Hepatocyte (in vitro differentiated cells): ENCODE data around the gene STX12. TPM values are rescaled to one million over a fixed set of nuclear protein-coding genes. Genes with fewer than 3 reads are reported as not detected.
"Not testable (repeated sequence)": the region's sequence is repeated elsewhere in the genome, so short reads cannot be mapped to it uniquely, and the experiment has no call there.

Experiments
- DNase-seq: peaks from one replicate; pipeline ENCODE4 v3.0.0-alpha.2; 2016; ENCODE audit warnings: low spot score
- H2AFZ ChIP-seq: fragments of 200-600 bp; sonication (generic); 2 replicates; pipeline ENCODE4 v1.6.0; 2016; ENCODE audit warnings: antibody characterized with exemption, mild to moderate bottlenecking
- H3K27ac ChIP-seq: fragments of 200-600 bp; sonication (generic); 2 replicates; pipeline ENCODE4 v1.5.1; 2016; ENCODE audit warnings: mild to moderate bottlenecking
- H3K27me3 ChIP-seq: fragments of 200-600 bp; sonication (generic); 2 replicates; pipeline ENCODE4 v1.6.1; 2016
- H3K36me3 ChIP-seq: fragments of 200-600 bp; sonication (generic); replicated peaks from 2 replicates; pipeline ENCODE4 v1.5.1; 2016; ENCODE audit warnings: low read depth; ENCODE audit not compliant: insufficient read depth
- H3K4me1 ChIP-seq: fragments of 200-600 bp; sonication (generic); 2 replicates; pipeline ENCODE4 v1.5.1; 2016; ENCODE audit warnings: mild to moderate bottlenecking, moderate library complexity; ENCODE audit not compliant: insufficient read depth
- H3K4me2 ChIP-seq: fragments of 200-600 bp; sonication (generic); 2 replicates; pipeline ENCODE4 v1.6.0; 2016
- H3K4me3 ChIP-seq: fragments of 200-600 bp; sonication (generic); 2 replicates; pipeline ENCODE4 v1.5.1; 2016; ENCODE audit warnings: mild to moderate bottlenecking
- H3K79me2 ChIP-seq: fragments of 200-600 bp; sonication (generic); 2 replicates; pipeline ENCODE4 v1.6.0; 2017; ENCODE audit warnings: mild to moderate bottlenecking
- H3K9me2 ChIP-seq: fragments of 200-600 bp; sonication (generic); replicated peaks from 2 replicates; pipeline ENCODE4 v1.6.0; 2017; ENCODE audit warnings: mild to moderate bottlenecking; ENCODE audit not compliant: insufficient read depth
- H3K9me3 ChIP-seq: fragments of 200-600 bp; sonication (generic); 2 replicates; pipeline ENCODE4 v1.5.1; 2016; ENCODE audit warnings: low read depth, mild to moderate bottlenecking
- H4K20me1 ChIP-seq: fragments of 200-600 bp; sonication (generic); 2 replicates; pipeline ENCODE4 v1.6.0; 2016; ENCODE audit warnings: mild to moderate bottlenecking; ENCODE audit not compliant: insufficient read depth, poor library complexity, severe bottlenecking
- CTCF ChIP-seq: fragments of 200-600 bp; sonication (generic); IDR thresholded peaks from 2 replicates; pipeline ENCODE4 v1.5.1; 2016; ENCODE audit warnings: antibody characterized with exemption, mild to moderate bottlenecking; ENCODE audit not compliant: poor library complexity
- EZH2 ChIP-seq: fragments of 200-600 bp; sonication (generic); IDR thresholded peaks from 2 replicates; pipeline ENCODE4 v1.6.1; 2016; ENCODE audit warnings: antibody characterized with exemption, mild to moderate bottlenecking, borderline replicate concordance
- EZH2phosphoT487 ChIP-seq: fragments of 200-600 bp; sonication (generic); IDR thresholded peaks from one replicate; pipeline ENCODE4 v1.6.1; 2018; ENCODE audit warnings: antibody characterized with exemption, mild to moderate bottlenecking, low read depth, moderate library complexity; ENCODE audit not compliant: unreplicated experiment, severe bottlenecking
- WGBS: methylation state at CpG from one replicate; pipeline ENCODE4 v1.1.6; 2016; ENCODE audit warnings: low lambda C conversion rate; ENCODE audit errors: missing lambda C conversion rate; 5-methylcytosine and 5-hydroxymethylcytosine counted together
- polyA plus RNA-seq: library from polyadenylated mRNA; unstranded; fragments of >200 nt; fragmentation: Nextera tagmentation; extraction: Ambion mirVana; gene quantifications from 2 replicates; pipeline ENCODE4 v1.2.1, GENCODE V29; 2016
- total RNA-seq: library from RNA; depleted of rRNA; stranded (reverse); fragments of >200 nt; gene quantifications from 2 replicates; pipeline ENCODE4 v1.2.3, GENCODE V29; 2014

The STX12 gene
- total and polyA plus RNA-seq, 2 experiments from 2014 or later: 55.0 to 84.0 TPM

- peak; percentile 65 for DNase-seq
- H3K79me2 ChIP-seq: peaks cover 75% of the 10 kb centered on the region
These were observed 12.9 kb downstream of the STX12 start for GRCh38 chr1:27785781-27786455.

GRCh38 chr1:27787895-27788294 is 14.9 kb downstream of the STX12 start:
- H3K27me3 ChIP-seq: no peaks in the 10 kb centered on the region
- TF ChIP-seq EZH2phosphoT487 (no peak), CTCF (no peak), EZH2 (no peak)
- H2AFZ ChIP-seq: no peak overlapping the region
- no peaks in the 10 kb centered on the region for H3K36me3 ChIP-seq
- no peak overlapping the region for H3K4me2 ChIP-seq
- H3K27ac ChIP-seq: peak overlapping the region; percentile 89
- peak; percentile 37 for DNase-seq
- no peak overlapping the region for H3K4me3 ChIP-seq
- H3K79me2 ChIP-seq: peaks cover 55% of the 10 kb centered on the region
- H3K9me3 ChIP-seq: no peaks in the 10 kb centered on the region
- peaks cover 3% of the 10 kb centered on the region for H4K20me1 ChIP-seq
- H3K9me2 ChIP-seq: no peaks in the 10 kb centered on the region
- H3K4me1 ChIP-seq: peaks cover 29% of the 10 kb centered on the region

More at GRCh38 chr1:27785781-27786455, 12.9 kb downstream of the STX12 start:
- Histone ChIP-seq H3K9me3 (no peaks in the 10 kb centered on the region), H3K9me2 (no peaks in the 10 kb centered on the region), H3K4me2 (peak overlapping the region; percentile 51), H2AFZ (no peak overlapping the region), H3K36me3 (no peaks in the 10 kb centered on the region), H4K20me1 (peaks cover 3% of the 10 kb centered on the region), H3K27ac (peak overlapping the region; percentile 89), H3K4me3 (no peak overlapping the region), H3K27me3 (no peaks in the 10 kb centered on the region), H3K4me1 (peaks cover 29% of the 10 kb centered on the region)
- TF ChIP-seq CTCF (no peak), EZH2 (no peak), EZH2phosphoT487 (no peak)

GRCh38 chr1:27789540-27790041 is 16.6 kb downstream of the STX12 start:
- Histone ChIP-seq H3K9me3 (no peaks in the 10 kb centered on the region), H3K4me1 (peaks cover 21% of the 10 kb centered on the region), H3K27ac (peak overlapping the region; percentile 49), H2AFZ (no peak overlapping the region), H4K20me1 (no peaks in the 10 kb centered on the region), H3K27me3 (no peaks in the 10 kb centered on the region), H3K36me3 (no peaks in the 10 kb centered on the region), H3K4me2 (no peak overlapping the region), H3K9me2 (no peaks in the 10 kb centered on the region), H3K79me2 (peaks cover 38% of the 10 kb centered on the region), H3K4me3 (no peak overlapping the region)
- TF ChIP-seq EZH2 (no peak), EZH2phosphoT487 (no peak), CTCF (no peak)
- peak; percentile 21 for DNase-seq
- WGBS: 91% methylated on average over 4 of the region's 4 CpGs

GRCh38 chr1:27790270-27790669 is 17.3 kb downstream of the STX12 start:
- 98% methylated on average over 3 of the region's 3 CpGs for WGBS
- Histone ChIP-seq H3K4me1 (peaks cover 20% of the 10 kb centered on the region), H3K79me2 (peaks cover 38% of the 10 kb centered on the region), H3K27ac (peak overlapping the region; percentile 49)
- not testable (repeated sequence) for H3K9me2 ChIP-seq, H3K27me3 ChIP-seq, H2AFZ ChIP-seq, H3K4me2 ChIP-seq, H3K36me3 ChIP-seq, DNase-seq, H3K4me3 ChIP-seq, H3K9me3 ChIP-seq, H4K20me1 ChIP-seq
